Measurements from ENCODE around the gene CACUL1. TPM values are rescaled to one million over a fixed set of nuclear protein-coding genes. Genes with fewer than 3 reads are reported as not detected.

The CACUL1 gene
- total and polyA plus RNA-seq, 2 donors from 2014 or later: 5.3 to 39.3 TPM

GRCh38 chr10:118701529-118702323 lies 53.0 kb downstream of the CACUL1 start:
- Histone ChIP-seq H3K27me3 (ENCODE audit: control insufficient read depth, insufficient read depth, low read length) (no peaks in the 10 kb centered on the region), H3K9ac (ENCODE audit: low read length in 3 of 3) (no peak overlapping the region), H3K4me1 (ENCODE audit: control insufficient read depth in 2 of 3, insufficient read depth in 2 of 3, low read depth in 1 of 3, low read length in 3 of 3) (no peaks in the 10 kb centered on the region), H3K4me3 (ENCODE audit: low read length in 3 of 3) (no peak overlapping the region), H3K36me3 (ENCODE audit: control insufficient read depth in 2 of 3, insufficient read depth in 3 of 3, low read length in 3 of 3) (peaks cover 0 to 6% (median 0%) of the 10 kb centered on the region in 3 donors), H3K27ac (ENCODE audit: low read depth in 2 of 2, low read length in 2 of 2) (no peak overlapping the region), H3K9me3 (ENCODE audit: control insufficient read depth in 2 of 3, insufficient read depth in 1 of 3, low read length in 3 of 3) (no peaks in the 10 kb centered on the region)
- intact Hi-C loops (cut with DNase I): no loop called here
- DNase-seq (no peak), FAIRE-seq (no peak)
- no peak for TF ChIP-seq CTCF (IDR thresholded peaks at IDR 0.05; ENCODE audit: borderline replicate concordance, extremely low read depth, insufficient read depth)

GRCh38 chr10:118698421-118698820 lies 56.3 kb downstream of the CACUL1 start:
- intact Hi-C loops (cut with DNase I): no loop called here
- no peak for FAIRE-seq
- no peak for DNase-seq
- H3K36me3 ChIP-seq (ENCODE audit: control insufficient read depth in 2 of 3, insufficient read depth in 3 of 3, low read length in 3 of 3): peaks cover 0 to 6% (median 0%) of the 10 kb centered on the region in 3 donors
- no peaks in the 10 kb centered on the region for H3K9me3 ChIP-seq (ENCODE audit: control insufficient read depth in 2 of 3, insufficient read depth in 1 of 3, low read length in 3 of 3)
- H3K9ac ChIP-seq (ENCODE audit: low read length in 3 of 3): no peak overlapping the region
- no peak for TF ChIP-seq CTCF (IDR thresholded peaks at IDR 0.05; ENCODE audit: borderline replicate concordance, extremely low read depth, insufficient read depth)
- H3K4me1 ChIP-seq (ENCODE audit: control insufficient read depth in 2 of 3, insufficient read depth in 2 of 3, low read depth in 1 of 3, low read length in 3 of 3): no peaks in the 10 kb centered on the region
- H3K4me3 ChIP-seq (ENCODE audit: low read length in 3 of 3): no peak overlapping the region
- no peak overlapping the region for H3K27ac ChIP-seq (ENCODE audit: low read depth in 2 of 2, low read length in 2 of 2)
- no peaks in the 10 kb centered on the region for H3K27me3 ChIP-seq (ENCODE audit: control insufficient read depth, insufficient read depth, low read length)

GRCh38 chr10:118694848-118695247 lies 59.9 kb downstream of the CACUL1 start:
- Histone ChIP-seq H3K27ac (ENCODE audit: low read depth in 2 of 2, low read length in 2 of 2) (no peak overlapping the region), H3K27me3 (ENCODE audit: control insufficient read depth, insufficient read depth, low read length) (no peaks in the 10 kb centered on the region), H3K4me1 (ENCODE audit: control insufficient read depth in 2 of 3, insufficient read depth in 2 of 3, low read depth in 1 of 3, low read length in 3 of 3) (no peaks in the 10 kb centered on the region), H3K9ac (ENCODE audit: low read length in 3 of 3) (no peak overlapping the region), H3K9me3 (ENCODE audit: control insufficient read depth in 2 of 3, insufficient read depth in 1 of 3, low read length in 3 of 3) (no peaks in the 10 kb centered on the region), H3K36me3 (ENCODE audit: control insufficient read depth in 2 of 3, insufficient read depth in 3 of 3, low read length in 3 of 3) (peaks cover 0 to 4% (median 0%) of the 10 kb centered on the region in 3 donors), H3K4me3 (ENCODE audit: low read length in 3 of 3) (no peak overlapping the region)
- no peak for FAIRE-seq
- no peak for TF ChIP-seq CTCF (IDR thresholded peaks at IDR 0.05; ENCODE audit: borderline replicate concordance, extremely low read depth, insufficient read depth)
- no peak for DNase-seq
- intact Hi-C loops (cut with DNase I): no loop called here
